GM19193 (cell line): ENCODE measurements around the gene CYS1.

Experiments
- POLR2A ChIP-seq: IDR thresholded peaks from 4 replicates; pipeline ENCODE4 v1.6.1; 2011; ENCODE audit not compliant: insufficient read depth, insufficient read length; ENCODE audit errors: extremely low read depth

Gene CYS1

GRCh38 chr2:10034333-10035052, 45.7 kb downstream of the CYS1 start:
- no peak for TF ChIP-seq POLR2A

DNA sequence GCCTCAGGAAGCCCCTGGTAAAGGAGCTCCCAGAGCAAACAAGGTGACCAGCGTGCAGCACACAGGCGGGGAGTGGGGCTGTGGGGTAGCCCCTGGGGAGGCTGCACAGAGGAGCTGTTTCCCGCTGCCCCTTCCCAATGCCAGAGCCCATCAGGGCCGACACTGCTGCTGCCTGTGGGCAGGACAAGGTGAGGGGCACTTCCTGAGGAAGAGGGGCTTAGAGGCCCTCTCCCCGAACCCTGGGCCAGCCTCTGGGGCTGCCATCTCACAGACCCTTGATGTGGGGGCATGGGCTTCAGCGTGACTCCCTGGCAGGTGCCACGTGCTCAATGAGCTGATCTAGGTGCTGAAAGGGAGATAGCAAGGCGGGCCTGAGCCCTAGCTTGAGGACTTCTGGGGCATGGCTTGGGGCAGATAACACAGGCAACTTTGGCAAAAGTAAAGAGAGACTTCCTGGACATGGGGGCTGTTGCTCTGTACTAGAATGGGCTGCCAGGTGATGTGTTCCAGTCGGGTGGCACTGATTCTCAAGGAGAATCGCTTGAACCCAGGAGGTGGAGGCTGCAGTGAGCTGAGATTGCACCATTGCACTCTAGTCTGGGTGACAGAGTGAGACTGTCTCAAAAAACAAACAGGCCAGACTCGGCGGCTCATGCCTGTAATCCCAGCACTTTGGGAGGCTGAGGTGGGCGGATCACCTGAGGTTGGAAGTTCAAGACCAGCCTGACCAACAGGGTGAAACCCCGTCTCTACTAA, 46.8 kb downstream of the CYS1 start:
- TF ChIP-seq POLR2A: no peak

GRCh38 chr2:10032746-10033105, 47.5 kb downstream of the CYS1 start:
- no peak for TF ChIP-seq POLR2A

DNA sequence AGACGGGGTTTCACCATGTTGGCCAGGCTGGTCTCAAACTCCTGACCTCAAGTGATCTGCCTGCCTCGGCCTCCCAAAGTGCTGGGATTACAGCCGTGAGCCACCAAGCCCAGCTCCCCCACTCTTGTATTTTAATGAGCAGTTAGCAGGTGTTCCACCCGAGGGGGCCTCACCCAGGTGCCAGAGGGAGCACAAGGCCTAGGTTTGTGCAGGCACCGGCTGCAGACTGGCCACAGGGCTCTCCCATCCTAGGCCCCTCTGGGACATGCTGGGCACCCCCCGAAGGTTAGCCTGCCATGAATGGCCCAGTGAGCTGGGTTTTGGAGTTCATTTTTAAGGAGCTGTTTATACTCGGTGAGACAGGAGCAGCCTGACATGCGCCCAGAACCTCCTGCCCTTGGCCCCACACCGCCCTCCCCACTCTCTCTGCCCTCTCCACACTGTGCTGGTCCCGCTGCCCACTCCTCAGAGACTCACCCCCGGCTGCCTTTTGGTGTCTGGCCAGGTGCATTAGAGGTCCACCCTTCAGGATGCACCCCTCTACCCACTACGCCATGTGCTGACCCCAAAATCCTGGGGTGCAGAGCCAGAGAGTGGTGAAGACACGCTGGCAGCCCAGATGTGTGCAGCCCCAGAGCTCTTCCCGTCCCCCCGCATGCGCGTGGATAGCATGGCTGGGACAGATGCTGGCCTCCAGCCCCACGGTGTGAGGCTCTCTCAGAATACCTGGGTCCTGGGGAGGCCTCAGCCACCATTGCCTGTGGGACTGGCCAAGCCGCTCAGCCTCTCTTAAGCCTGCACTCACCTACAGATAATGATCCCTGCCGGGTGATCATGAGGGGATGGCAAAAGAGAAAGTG, 48.1 kb downstream of the CYS1 start:
- TF ChIP-seq POLR2A: no peak

- TF ChIP-seq POLR2A: no peak
Measured at GRCh38 chr2:10030311-10030736, 49.9 kb downstream of the CYS1 start.

GRCh38 chr2:10029875-10030223, 50.4 kb downstream of the CYS1 start:
- TF ChIP-seq POLR2A: no peak

- TF ChIP-seq POLR2A: no peak
Measured at GRCh38 chr2:10028988-10029874, 51.0 kb downstream of the CYS1 start.

- TF ChIP-seq POLR2A: no peak
Measured at GRCh38 chr2:10028407-10028987, 51.7 kb downstream of the CYS1 start.

- TF ChIP-seq POLR2A: no peak
Measured at GRCh38 chr2:10027660-10028330, 52.4 kb downstream of the CYS1 start.

- no peak for TF ChIP-seq POLR2A
Measured at GRCh38 chr2:10026940-10027569, 53.2 kb downstream of the CYS1 start.

- no peak for TF ChIP-seq POLR2A
Measured at GRCh38 chr2:10022966-10023662, 57.1 kb downstream of the CYS1 start.

DNA sequence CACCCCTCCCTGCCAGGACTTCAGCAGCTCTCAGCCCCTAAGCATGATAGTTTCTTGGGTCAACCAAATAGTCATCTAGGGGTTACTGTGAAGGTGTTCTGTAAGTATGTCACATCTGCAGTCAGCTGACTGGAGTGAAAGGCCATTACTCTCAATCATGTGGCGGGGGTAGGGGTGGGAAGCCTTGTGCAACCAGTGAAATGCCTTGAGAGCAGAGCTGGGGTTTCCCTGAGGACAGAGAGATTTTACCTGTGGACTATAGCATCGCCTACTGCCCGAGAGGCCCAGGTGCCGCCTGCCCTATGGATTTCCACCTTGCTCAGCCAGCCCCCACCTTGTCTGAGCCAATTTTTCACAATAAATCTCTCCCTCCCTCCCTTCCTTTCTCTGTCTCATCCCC, 57.8 kb downstream of the CYS1 start:
- TF ChIP-seq POLR2A: no peak

- no peak for TF ChIP-seq POLR2A
Measured at GRCh38 chr2:10022041-10022421, 58.2 kb downstream of the CYS1 start.
